Calu3 (cell line): ENCODE measurements around the gene PLCG2. TPM values are rescaled to one million over a fixed set of nuclear protein-coding genes. Genes with fewer than 3 reads are reported as not detected.
A peak's percentile ranks its signal among the peaks of the same experiment; 100 is the strongest.

ENCODE experiments used
- BruUV-seq: library from RNA; stranded (reverse); fragments of 400-500 nt; replicated peaks from 2 replicates; lab custom pipeline; 2021; lab: Mats Ljungman, UMichigan
- CTCF ChIA-PET: fragments of 300-600 bp; sonication (Branson Sonifier 250); formaldehyde crosslinking; loops from one replicate; lab custom pipeline; 2022; ENCODE audit warnings: antibody characterized with exemption; lab: Charles Lee
- DNase-seq: peaks from one replicate; pipeline ENCODE4 v3.0.0; 2022
- H3K27ac Mint-ChIP-seq: one replicate; pipeline ENCODE4 v1.8.0; 2022; ENCODE audit warnings: mixed read lengths; ENCODE audit not compliant: unreplicated experiment
- H3K27me3 Mint-ChIP-seq: one replicate; pipeline ENCODE4 v1.8.0; 2022; ENCODE audit warnings: mixed read lengths; ENCODE audit not compliant: unreplicated experiment
- H3K36me3 Mint-ChIP-seq: one replicate; pipeline ENCODE4 v1.8.0; 2022; ENCODE audit warnings: mild to moderate bottlenecking, moderate library complexity, mixed read lengths; ENCODE audit not compliant: insufficient read depth, unreplicated experiment
- H3K4me1 Mint-ChIP-seq: one replicate; pipeline ENCODE4 v1.8.0; 2022; ENCODE audit warnings: mild to moderate bottlenecking, low read depth, mixed read lengths; ENCODE audit not compliant: unreplicated experiment
- H3K4me3 Mint-ChIP-seq: one replicate; pipeline ENCODE4 v1.8.0; 2022; ENCODE audit warnings: mild to moderate bottlenecking, low read depth, moderate library complexity, mixed read lengths; ENCODE audit not compliant: unreplicated experiment
- H3K9me3 Mint-ChIP-seq: one replicate; pipeline ENCODE4 v1.8.0; 2022; ENCODE audit warnings: low read depth, mixed read lengths; ENCODE audit not compliant: unreplicated experiment
- intact Hi-C: fragments of 100-400 bp; cut with micrococcal nuclease; formaldehyde crosslinking; loops from one replicate; pipeline ENCODE4 v1.10.0; 2022; ENCODE audit not compliant: unreplicated experiment
- total RNA-seq: library from RNA; stranded (reverse); gene quantifications from 2 replicates; pipeline ENCODE4 v1.2.3, GENCODE V29; 2022
- TF ChIP-seq, protein P1 (sequence below): fragments of 200-600 bp; IDR thresholded peaks from one replicate; pipeline ENCODE4 v1.8.0; 2022; ENCODE audit warnings: antibody characterized with exemption; ENCODE audit not compliant: unreplicated experiment

The PLCG2 gene
- total RNA-seq, 1 experiment from 2014 or later = 3.4 TPM

DNA sequence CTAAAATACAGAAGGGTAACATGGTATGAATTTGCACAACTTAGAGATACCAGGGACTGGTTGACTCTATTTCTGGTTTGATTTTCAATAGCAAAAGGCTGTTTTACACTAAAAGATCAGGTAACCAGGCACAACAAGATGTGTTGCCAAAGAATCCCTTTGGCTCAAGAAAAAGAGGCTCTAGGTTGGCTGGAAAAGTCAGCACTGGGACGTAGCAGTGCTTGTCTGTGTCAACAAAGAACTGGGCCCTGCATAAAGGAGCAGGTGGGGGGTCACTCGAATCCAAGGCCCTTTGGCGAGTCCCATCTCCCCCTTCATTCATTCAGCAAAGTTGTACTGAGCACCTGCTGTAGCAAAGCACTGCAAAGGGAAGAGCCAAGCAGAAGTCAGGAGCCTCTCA lies 213.8 kb downstream of the PLCG2 start:
- no peaks in the 10 kb centered on the region for H3K9me3 Mint-ChIP-seq
- H3K36me3 Mint-ChIP-seq = peaks cover 19% of the 10 kb centered on the region
- H3K27me3 Mint-ChIP-seq = no peaks in the 10 kb centered on the region
- BruUV-seq = no TSS peak
- no peak for DNase-seq
- no peak overlapping the region for H3K27ac Mint-ChIP-seq
- intact Hi-C loops = no loop called here
- CTCF ChIA-PET = no interaction called here
- H3K4me3 Mint-ChIP-seq = no peak overlapping the region
- TF ChIP-seq, protein P1, sequence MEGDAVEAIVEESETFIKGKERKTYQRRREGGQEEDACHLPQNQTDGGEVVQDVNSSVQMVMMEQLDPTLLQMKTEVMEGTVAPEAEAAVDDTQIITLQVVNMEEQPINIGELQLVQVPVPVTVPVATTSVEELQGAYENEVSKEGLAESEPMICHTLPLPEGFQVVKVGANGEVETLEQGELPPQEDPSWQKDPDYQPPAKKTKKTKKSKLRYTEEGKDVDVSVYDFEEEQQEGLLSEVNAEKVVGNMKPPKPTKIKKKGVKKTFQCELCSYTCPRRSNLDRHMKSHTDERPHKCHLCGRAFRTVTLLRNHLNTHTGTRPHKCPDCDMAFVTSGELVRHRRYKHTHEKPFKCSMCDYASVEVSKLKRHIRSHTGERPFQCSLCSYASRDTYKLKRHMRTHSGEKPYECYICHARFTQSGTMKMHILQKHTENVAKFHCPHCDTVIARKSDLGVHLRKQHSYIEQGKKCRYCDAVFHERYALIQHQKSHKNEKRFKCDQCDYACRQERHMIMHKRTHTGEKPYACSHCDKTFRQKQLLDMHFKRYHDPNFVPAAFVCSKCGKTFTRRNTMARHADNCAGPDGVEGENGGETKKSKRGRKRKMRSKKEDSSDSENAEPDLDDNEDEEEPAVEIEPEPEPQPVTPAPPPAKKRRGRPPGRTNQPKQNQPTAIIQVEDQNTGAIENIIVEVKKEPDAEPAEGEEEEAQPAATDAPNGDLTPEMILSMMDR = no peak
- H3K4me1 Mint-ChIP-seq = peaks cover 31% of the 10 kb centered on the region

DNA sequence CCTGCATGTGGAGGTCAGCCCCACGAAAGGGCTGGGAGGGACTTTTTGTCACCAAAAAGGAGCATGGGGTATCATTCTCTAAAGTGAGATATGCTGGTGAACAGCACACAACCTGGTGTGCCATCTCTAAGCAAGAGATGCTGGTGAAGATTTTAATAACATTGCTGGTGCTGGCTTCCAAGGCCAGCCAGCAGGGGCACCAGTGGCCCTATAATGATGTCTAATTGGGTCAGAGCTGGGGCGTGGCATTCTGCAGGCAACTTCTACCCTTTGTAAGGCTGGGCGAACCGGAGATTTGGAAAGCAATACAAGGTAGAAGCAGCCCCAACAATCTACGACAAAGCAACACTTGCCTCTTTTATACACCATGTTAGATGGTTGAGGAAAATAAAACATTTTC lies 215.4 kb downstream of the PLCG2 start:
- no peak overlapping the region for H3K4me3 Mint-ChIP-seq
- H3K27ac Mint-ChIP-seq = peak overlapping the region; percentile 60
- H3K9me3 Mint-ChIP-seq = no peaks in the 10 kb centered on the region
- TF ChIP-seq, protein P1 = no peak
- no TSS peak for BruUV-seq
- DNase-seq = no peak
- peaks cover 25% of the 10 kb centered on the region for H3K36me3 Mint-ChIP-seq
- peaks cover 35% of the 10 kb centered on the region for H3K4me1 Mint-ChIP-seq
- H3K27me3 Mint-ChIP-seq = no peaks in the 10 kb centered on the region
- intact Hi-C loops = no loop called here
- CTCF ChIA-PET = interaction anchor here (1.2 kb wide), 1 partner anchor 175 kb away, joined by 3 read pairs; the partner anchor contains the start of gene MPHOSPH6

DNA sequence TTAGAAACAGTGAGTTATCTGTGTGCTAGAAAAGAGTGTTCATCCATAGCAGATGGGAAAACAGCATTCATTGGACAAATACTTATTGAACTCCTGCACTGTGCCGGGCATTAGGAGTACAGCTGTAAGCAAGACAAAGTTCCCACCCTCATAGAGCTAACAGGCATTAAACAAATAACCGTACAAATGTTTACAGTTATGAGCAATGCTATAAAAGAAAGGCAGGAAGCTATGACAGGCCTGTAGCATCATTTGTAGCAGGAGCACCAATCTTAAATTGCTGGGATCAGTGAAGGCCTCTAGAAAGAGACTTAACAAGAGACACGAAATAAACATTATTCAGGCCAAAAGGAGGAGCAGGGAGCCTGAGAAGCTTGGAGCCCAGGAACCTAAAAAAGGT lies 216.6 kb downstream of the PLCG2 start:
- H3K4me1 Mint-ChIP-seq = peaks cover 35% of the 10 kb centered on the region
- TF ChIP-seq, protein P1 = no peak
- H3K27ac Mint-ChIP-seq = peak overlapping the region; percentile 58
- intact Hi-C loops = loop anchor here (2.0 to 5.0 kb wide), 3 partner anchors 37 to 57 kb away; no protein-coding TSS in a partner anchor
- no TSS peak for BruUV-seq
- CTCF ChIA-PET = interaction anchor here (0.5 to 1.2 kb wide), 2 partner anchors 19 to 174 kb away, joined by 3 to 4 read pairs; partner anchors contain the start of gene MPHOSPH6
- no peaks in the 10 kb centered on the region for H3K27me3 Mint-ChIP-seq
- peaks cover 25% of the 10 kb centered on the region for H3K36me3 Mint-ChIP-seq
- no peak overlapping the region for H3K4me3 Mint-ChIP-seq
- no peak for DNase-seq
- no peaks in the 10 kb centered on the region for H3K9me3 Mint-ChIP-seq

DNA sequence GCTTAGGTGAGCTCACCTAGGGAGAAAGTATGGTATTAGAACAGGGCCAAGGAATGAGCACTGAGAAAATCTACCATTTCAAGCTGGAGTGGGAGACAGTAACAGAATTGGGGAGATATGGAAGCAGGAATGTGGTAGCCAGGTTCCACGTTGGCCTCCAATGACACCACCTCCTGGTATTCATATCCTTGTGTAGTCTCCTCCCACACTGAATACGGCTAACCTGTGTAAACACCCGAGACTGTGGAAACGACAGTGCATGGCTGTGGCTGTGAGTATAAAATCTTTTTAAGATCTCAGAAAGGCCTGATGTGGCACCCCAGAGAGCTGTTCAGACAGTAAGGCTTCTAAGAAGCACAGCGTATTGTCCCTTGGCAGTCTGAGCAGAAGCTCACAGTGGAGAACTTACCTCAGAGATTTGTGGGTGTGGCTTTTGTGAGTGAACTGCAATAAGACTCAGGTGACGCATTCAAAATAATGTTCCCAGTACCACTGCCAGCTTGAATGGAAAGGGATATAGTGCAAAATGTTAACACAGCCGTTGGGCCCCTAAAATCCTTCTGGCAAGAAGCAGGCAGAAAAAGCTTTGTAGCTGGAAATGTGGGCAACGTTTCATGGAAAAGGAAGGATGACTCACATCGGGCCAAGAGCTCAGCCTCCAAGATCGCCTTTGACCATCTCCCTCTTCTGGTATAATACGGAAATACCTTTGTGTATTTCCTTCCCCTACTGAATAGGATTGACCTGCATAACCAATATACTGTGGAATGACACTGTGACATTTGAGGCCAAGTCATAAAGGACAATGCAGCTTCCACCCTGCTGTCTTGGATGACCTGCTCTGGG lies 217.8 kb downstream of the PLCG2 start:
- BruUV-seq = no TSS peak
- H3K9me3 Mint-ChIP-seq = no peaks in the 10 kb centered on the region

More for the DNA sequence above, 217.8 kb downstream of the PLCG2 start:
- TF ChIP-seq, protein P1 = peak; percentile 72
- peak overlapping the region; percentile 1 for H3K4me3 Mint-ChIP-seq
- CTCF ChIA-PET = interaction anchor here (0.7 to 2.0 kb wide), 18 partner anchors 14 to 233 kb away, joined by 3 to 18 read pairs (median 5); partner anchors contain the start of genes HSD17B2, MPHOSPH6 and SDR42E1
- DNase-seq = peak; percentile 49
- intact Hi-C loops = loop anchor here (1.0 to 5.0 kb wide), 4 partner anchors 35 to 107 kb away; no protein-coding TSS in a partner anchor
- peaks cover 25% of the 10 kb centered on the region for H3K36me3 Mint-ChIP-seq
- H3K27ac Mint-ChIP-seq = peak overlapping the region; percentile 58
- peaks cover 35% of the 10 kb centered on the region for H3K4me1 Mint-ChIP-seq
- no peaks in the 10 kb centered on the region for H3K27me3 Mint-ChIP-seq
